Activated T-cell treated with anti-CD3 and anti-CD28 coated beads, Interleukin-2, amount 50 U/mL, for 4 hours (primary cell): ENCODE data around the gene SUGCT. TPM values are rescaled to one million over a fixed set of nuclear protein-coding genes. Genes with fewer than 3 reads are reported as not detected.

Source experiments
- ATAC-seq, 2 donors: fragments of 200-7000 bp; cut with Tn5 transposase; one replicate each; pipeline ENCODE4 v1.10.0; 2021
- DNase-seq: peaks from one replicate; pipeline ENCODE4 v3.0.0-alpha.2; 2020
- H3K27me3 Mint-ChIP-seq: one replicate; pipeline ENCODE4 v1.8.0; 2021; ENCODE audit warnings: low read depth, mixed read lengths
- H3K36me3 Mint-ChIP-seq: one replicate; pipeline ENCODE4 v1.8.0; 2022; ENCODE audit warnings: mixed read lengths; ENCODE audit not compliant: insufficient read depth
- H3K4me1 Mint-ChIP-seq: one replicate; pipeline ENCODE4 v1.8.0; 2021; ENCODE audit warnings: low read depth, mixed read lengths
- H3K4me3 Mint-ChIP-seq: one replicate; pipeline ENCODE4 v1.8.0; 2021; ENCODE audit warnings: mild to moderate bottlenecking, moderate library complexity, mixed read lengths
- H3K9me3 Mint-ChIP-seq: one replicate; pipeline ENCODE4 v1.8.0; 2021; ENCODE audit warnings: mixed read lengths
- total RNA-seq, 3 donors: library from RNA; stranded (reverse); gene quantifications; one replicate each; pipeline ENCODE4 v1.2.1, GENCODE V29; 2021

Gene SUGCT
- total RNA-seq, 3 donors from 2014 or later, result 1.3 to 2.5 (median 2.1) TPM

- ATAC-seq, result no peak
- peaks cover 2% of the 10 kb centered on the region for H3K4me1 Mint-ChIP-seq
- H3K4me3 Mint-ChIP-seq, result no peak overlapping the region
- DNase-seq, result no peak
- peaks cover 7% of the 10 kb centered on the region for H3K9me3 Mint-ChIP-seq
- H3K36me3 Mint-ChIP-seq, result no peaks in the 10 kb centered on the region
- no peaks in the 10 kb centered on the region for H3K27me3 Mint-ChIP-seq
These were observed 538.5 kb downstream of the SUGCT start for GRCh38 chr7:40673285-40673684.

GRCh38 chr7:40674316-40674715 is 539.5 kb downstream of the SUGCT start:
- ATAC-seq (no peak), DNase-seq (no peak)
- no peaks in the 10 kb centered on the region for H3K36me3 Mint-ChIP-seq
- H3K4me3 Mint-ChIP-seq, result no peak overlapping the region
- H3K27me3 Mint-ChIP-seq, result no peaks in the 10 kb centered on the region
- H3K4me1 Mint-ChIP-seq, result peaks cover 2% of the 10 kb centered on the region
- H3K9me3 Mint-ChIP-seq, result peaks cover 7% of the 10 kb centered on the region

DNA sequence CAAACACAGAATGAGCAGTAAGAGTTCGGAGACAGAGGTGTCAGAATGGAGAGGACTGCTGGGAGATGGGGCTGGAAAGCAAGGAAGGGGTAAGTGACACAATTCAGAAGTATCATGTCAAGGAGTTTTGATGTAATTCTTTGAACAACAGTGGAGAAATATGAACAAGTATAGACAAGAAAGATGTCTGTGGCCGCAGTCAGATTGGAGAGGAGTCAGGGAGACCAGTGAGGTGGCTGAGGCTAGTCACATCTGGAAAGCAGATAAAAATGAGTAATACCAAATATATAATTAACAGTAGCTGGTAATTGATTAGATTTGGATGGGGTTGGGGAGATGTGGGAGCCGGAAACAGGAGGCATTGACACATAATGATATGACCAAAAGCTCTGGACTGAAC is 540.9 kb downstream of the SUGCT start:
- peaks cover 2% of the 10 kb centered on the region for H3K4me1 Mint-ChIP-seq
- no peaks in the 10 kb centered on the region for H3K27me3 Mint-ChIP-seq
- ATAC-seq (no peak), DNase-seq (no peak)
- H3K36me3 Mint-ChIP-seq, result no peaks in the 10 kb centered on the region
- peaks cover 4% of the 10 kb centered on the region for H3K9me3 Mint-ChIP-seq
- no peak overlapping the region for H3K4me3 Mint-ChIP-seq

DNA sequence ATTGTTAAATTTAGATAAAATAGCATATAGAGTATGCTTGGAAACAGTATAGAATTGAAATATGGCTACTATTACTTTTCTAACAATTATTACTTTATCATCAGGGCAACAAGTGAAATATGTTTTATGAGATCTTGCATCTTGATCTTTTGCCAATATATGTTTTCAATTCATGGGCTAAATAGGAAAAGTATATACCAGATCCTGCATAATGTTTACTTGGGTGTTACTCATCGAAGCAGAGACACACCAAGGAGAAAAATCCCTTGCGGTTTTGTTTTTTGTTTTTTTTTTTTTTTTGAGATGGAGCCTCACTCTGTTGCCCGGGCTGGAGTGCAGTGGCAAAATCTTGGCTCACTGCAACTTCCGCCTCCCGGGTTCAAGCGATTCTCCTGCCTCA is 541.4 kb downstream of the SUGCT start:
- H3K36me3 Mint-ChIP-seq, result no peaks in the 10 kb centered on the region
- no peak overlapping the region for H3K4me3 Mint-ChIP-seq
- peaks cover 4% of the 10 kb centered on the region for H3K9me3 Mint-ChIP-seq

DNA sequence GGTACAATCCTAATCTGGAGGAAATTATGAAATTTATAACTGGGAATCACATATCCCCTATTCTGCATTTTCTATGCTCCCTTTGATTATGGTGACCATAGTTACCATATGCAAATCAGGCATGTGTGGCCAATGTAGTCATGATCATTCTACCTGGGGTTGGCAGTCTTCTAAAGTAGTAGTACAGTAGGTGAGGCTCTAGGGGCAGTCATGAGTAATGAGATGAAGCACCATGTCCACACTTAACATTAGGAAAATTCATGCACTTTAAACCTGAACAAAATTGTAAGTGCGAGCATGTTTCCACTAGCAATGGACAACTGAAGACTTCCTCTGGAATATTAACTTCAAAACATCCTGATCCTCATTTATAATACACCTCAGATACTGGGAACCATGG is 545.9 kb downstream of the SUGCT start:
- H3K9me3 Mint-ChIP-seq, result no peaks in the 10 kb centered on the region
- H3K4me1 Mint-ChIP-seq, result no peaks in the 10 kb centered on the region
- ATAC-seq (peak in 1 of 2 donors; percentile 48), DNase-seq (no peak)
- no peaks in the 10 kb centered on the region for H3K27me3 Mint-ChIP-seq
- no peaks in the 10 kb centered on the region for H3K36me3 Mint-ChIP-seq
- H3K4me3 Mint-ChIP-seq, result no peak overlapping the region

More for the DNA sequence above, 541.4 kb downstream of the SUGCT start:
- no peaks in the 10 kb centered on the region for H3K27me3 Mint-ChIP-seq
- peaks cover 2% of the 10 kb centered on the region for H3K4me1 Mint-ChIP-seq
- DNase-seq (no peak), ATAC-seq (no peak)

DNA sequence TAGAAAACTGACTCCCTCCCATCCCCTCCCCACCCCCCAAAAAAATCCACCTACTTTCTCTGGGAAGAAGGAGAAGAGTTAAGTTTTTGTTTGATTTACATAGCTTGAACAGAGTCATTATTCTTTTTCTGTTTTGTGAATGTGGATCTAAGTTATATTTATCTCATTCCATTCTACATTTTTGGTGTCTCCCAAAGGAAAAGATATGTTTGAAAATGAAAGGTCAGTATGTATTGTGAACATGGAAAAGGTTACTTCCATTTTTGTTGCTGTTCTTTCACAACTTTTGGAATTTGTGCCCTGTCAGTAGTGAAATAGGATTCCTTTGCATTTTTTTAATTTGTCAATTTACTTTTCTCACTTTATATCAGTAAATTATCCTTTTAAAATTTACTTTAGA is 547.9 kb downstream of the SUGCT start:
- Mint-ChIP-seq H3K27me3 (no peaks in the 10 kb centered on the region), H3K4me1 (no peaks in the 10 kb centered on the region), H3K9me3 (no peaks in the 10 kb centered on the region), H3K4me3 (no peak overlapping the region), H3K36me3 (no peaks in the 10 kb centered on the region)
- DNase-seq (no peak), ATAC-seq (no peak)

DNA sequence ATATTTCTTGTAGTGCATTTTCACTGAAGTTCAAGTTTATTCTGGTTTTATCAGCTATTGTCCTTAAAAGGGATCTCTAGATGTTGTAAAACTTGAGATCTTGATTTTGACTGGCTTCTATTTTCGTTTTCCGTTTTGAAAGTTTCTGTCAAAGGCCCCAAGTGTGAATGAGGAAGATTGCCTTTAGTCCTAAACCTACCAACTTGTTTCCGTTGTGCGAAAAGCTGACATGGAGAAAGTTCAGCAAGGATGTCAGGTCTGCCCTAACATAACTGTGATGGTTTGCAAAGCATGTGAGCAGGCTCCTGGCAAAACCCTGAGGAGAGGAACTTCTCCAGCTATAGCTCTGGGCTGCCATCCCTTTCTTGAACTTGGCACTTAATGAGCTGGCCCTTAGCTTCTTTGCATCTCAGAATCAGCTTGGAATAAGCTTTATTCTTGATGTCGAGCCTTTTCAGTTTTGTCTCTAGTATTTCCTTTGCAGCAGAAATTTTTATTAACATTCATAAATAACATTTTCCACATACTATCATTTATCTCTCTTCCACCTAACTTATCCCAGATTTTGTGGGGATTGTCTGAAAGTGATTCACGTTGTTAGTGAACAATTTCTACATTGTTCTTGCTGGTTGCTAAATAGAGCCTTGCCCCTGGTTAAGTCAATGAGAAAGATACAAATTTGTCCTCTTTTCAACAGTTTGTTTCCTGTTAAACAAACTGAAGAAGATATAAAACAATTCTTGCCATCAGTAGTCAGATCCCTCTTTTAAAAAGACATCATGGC is 559.4 kb downstream of the SUGCT start:
- H3K9me3 Mint-ChIP-seq, result no peaks in the 10 kb centered on the region

DNA sequence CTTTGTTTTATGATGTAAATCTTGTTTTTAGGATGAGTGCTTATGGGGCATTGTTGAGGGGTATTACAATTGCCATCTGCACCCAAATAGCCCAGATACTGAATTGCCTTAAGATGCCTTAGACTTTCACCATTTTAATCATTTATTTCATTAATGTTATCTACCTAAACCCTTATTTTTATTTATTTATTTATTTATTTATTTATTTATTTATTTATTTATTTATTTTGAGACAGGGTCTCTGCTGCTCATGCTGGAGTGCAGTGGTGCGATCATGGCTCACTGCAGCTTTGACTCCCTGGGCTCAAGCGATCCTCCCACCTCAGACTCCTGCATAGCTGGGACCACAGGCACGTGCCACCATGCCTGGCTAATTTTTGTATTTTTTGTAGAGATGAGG is 560.2 kb downstream of the SUGCT start:
- ATAC-seq, result no peak
- no peaks in the 10 kb centered on the region for H3K4me1 Mint-ChIP-seq
- no peaks in the 10 kb centered on the region for H3K9me3 Mint-ChIP-seq

More for the DNA sequence above, 559.4 kb downstream of the SUGCT start:
- Mint-ChIP-seq H3K4me1 (no peaks in the 10 kb centered on the region), H3K36me3 (no peaks in the 10 kb centered on the region), H3K4me3 (no peak overlapping the region), H3K27me3 (no peaks in the 10 kb centered on the region)
- ATAC-seq (no peak), DNase-seq (no peak)

DNA sequence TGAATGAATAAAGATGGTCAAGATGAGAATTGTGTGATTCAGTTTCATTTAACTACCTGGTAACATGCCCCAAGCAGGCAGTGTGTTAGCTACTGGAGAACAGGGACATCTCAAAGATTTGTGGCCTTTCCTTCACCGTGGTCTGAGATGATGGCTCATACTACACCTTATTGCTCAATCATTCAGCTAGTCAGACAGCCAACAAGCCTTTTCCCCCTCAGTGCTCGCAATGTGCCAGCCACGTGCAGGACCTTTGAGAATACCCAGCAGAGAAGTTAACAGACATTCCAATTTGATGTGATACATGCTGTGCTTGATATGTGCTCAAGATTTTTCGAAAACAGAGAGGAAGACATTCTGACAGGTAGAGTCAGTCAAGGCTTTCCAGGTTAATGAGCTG is 562.8 kb downstream of the SUGCT start:
- no peak for ATAC-seq
- Mint-ChIP-seq H3K4me1 (peaks cover 7% of the 10 kb centered on the region), H3K36me3 (no peaks in the 10 kb centered on the region), H3K4me3 (no peak overlapping the region), H3K9me3 (no peaks in the 10 kb centered on the region), H3K27me3 (no peaks in the 10 kb centered on the region)
- no peak for DNase-seq

More for the DNA sequence above, 560.2 kb downstream of the SUGCT start:
- H3K36me3 Mint-ChIP-seq, result no peaks in the 10 kb centered on the region
- H3K4me3 Mint-ChIP-seq, result no peak overlapping the region
- DNase-seq, result no peak
- H3K27me3 Mint-ChIP-seq, result no peaks in the 10 kb centered on the region

DNA sequence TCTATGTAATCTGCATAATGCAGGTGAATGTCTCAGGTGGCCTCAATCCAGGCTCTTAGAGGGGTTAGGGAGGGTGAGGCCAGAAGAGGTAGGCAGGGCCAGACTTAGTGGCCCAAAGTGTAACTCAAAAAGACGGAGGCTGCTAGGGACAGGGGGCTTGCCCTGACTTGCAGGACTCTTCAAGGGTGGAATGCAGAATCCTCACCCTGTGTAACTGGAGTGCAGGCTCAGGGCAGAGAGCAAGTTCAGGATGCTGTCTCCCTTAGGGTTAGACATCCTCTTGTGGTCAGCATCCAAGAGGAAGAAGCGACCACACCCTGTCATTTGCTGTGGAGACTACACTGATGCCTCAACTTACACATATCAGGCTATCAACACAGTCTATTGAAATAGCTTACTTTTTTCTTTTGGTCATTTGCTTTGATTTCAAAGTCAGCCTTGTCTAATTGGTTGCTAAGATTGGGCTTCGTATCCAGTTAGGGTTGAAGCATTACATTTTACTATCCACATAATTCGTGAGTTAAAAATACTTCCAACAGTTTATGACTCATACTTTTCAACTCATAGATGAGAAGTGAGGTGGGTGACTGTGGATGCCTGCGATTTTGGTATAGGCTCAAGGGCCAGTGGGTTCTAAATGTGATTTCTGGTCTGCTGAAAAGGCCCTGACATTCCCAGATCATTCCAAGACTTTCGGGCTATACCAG is 563.6 kb downstream of the SUGCT start:
- no peaks in the 10 kb centered on the region for H3K9me3 Mint-ChIP-seq
- DNase-seq (no peak), ATAC-seq (no peak)
- no peaks in the 10 kb centered on the region for H3K36me3 Mint-ChIP-seq
- no peaks in the 10 kb centered on the region for H3K27me3 Mint-ChIP-seq
- H3K4me1 Mint-ChIP-seq, result peaks cover 7% of the 10 kb centered on the region
- no peak overlapping the region for H3K4me3 Mint-ChIP-seq

- H3K4me1 Mint-ChIP-seq, result peaks cover 7% of the 10 kb centered on the region
- DNase-seq, result no peak
- no peaks in the 10 kb centered on the region for H3K27me3 Mint-ChIP-seq
- no peak overlapping the region for H3K4me3 Mint-ChIP-seq
- ATAC-seq, result no peak
- no peaks in the 10 kb centered on the region for H3K9me3 Mint-ChIP-seq
- no peaks in the 10 kb centered on the region for H3K36me3 Mint-ChIP-seq
These were observed 564.1 kb downstream of the SUGCT start for GRCh38 chr7:40698921-40699260.

GRCh38 chr7:40700653-40701421 is 566.0 kb downstream of the SUGCT start:
- DNase-seq (no peak), ATAC-seq (peak in 1 of 2 donors; percentile 14)
- Mint-ChIP-seq H3K4me3 (no peak overlapping the region), H3K36me3 (no peaks in the 10 kb centered on the region), H3K9me3 (no peaks in the 10 kb centered on the region), H3K27me3 (no peaks in the 10 kb centered on the region), H3K4me1 (peaks cover 7% of the 10 kb centered on the region)

DNA sequence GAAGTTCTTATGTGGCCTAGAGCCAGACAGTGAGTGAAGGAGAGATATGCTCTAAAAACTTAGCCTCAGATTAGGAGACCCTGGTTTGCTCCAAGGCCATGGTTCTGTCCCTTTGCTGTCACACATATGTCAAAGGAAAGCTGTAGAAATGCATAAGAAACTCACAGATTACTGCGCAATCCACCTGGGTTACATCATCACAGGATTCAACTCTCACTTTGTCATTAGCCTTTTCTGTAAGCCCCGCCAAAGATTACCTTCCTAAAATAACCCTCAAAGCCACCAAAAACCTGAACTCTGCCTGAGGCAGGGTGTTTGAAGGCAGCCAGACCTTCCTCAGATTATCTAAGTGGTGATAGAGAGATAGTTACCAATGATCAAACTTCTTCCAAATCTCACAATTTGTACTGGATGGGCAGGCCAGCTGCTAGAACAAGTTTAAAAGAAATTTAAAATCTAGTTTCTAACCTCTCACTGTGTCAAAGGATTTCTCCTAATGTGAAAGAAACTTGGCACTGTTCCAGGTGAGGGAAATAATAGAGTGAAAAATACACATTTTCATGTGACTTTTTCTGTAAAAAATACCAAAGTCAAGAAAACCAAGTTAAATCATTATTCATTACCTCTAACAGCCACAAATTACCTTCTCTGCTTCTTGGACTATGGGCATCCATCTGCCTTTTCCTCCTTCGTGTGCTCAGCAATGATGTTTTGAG is 567.2 kb downstream of the SUGCT start:
- H3K9me3 Mint-ChIP-seq, result no peaks in the 10 kb centered on the region
- ATAC-seq, result no peak
- H3K27me3 Mint-ChIP-seq, result no peaks in the 10 kb centered on the region
- H3K4me3 Mint-ChIP-seq, result no peak overlapping the region
- no peak for DNase-seq
- H3K4me1 Mint-ChIP-seq, result peaks cover 7% of the 10 kb centered on the region
- no peaks in the 10 kb centered on the region for H3K36me3 Mint-ChIP-seq

DNA sequence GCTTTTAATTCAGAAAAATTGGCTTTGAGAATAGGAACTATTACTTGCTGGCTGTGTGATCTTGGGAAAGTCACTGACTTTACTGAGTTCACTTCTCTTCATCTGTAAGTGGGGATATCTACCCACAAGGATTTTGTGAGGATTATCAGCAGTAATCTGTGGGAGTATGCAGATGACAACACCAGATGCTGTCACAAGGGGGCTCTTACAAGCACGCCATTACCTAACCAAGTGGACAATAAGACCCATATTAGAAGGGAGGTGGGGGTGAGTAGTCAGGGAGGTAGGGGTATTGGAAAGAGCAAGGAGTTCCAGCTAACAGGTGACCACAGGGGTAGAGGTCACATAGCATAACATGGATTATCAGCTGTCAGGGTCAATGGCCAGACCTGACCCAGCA is 569.4 kb downstream of the SUGCT start:
- no peaks in the 10 kb centered on the region for H3K36me3 Mint-ChIP-seq
- DNase-seq, result no peak
- H3K27me3 Mint-ChIP-seq, result no peaks in the 10 kb centered on the region
- no peaks in the 10 kb centered on the region for H3K9me3 Mint-ChIP-seq
- H3K4me1 Mint-ChIP-seq, result peaks cover 7% of the 10 kb centered on the region
- H3K4me3 Mint-ChIP-seq, result no peak overlapping the region
- no peak for ATAC-seq
